ENCODE results near the gene FGF8.

DNA sequence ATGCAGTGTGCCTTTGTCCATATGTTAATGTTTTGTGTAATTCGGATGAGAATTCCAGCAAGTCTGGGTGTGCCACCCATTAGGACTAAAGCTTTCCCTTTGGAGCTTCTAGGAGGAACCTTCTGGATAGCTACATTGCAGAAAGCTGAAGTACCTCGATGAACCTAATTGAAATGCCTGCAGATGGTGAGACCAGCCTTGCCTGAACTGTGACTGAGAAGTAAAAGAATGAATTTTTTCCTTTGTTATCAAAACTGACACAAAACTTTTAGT is 49.9 kb downstream of the FGF8 start:
- no peak for TF ChIP-seq FOS (IDR thresholded peaks at IDR 0.05; ENCODE audit: extremely low read depth, insufficient read length)
- TF ChIP-seq, protein P1, sequence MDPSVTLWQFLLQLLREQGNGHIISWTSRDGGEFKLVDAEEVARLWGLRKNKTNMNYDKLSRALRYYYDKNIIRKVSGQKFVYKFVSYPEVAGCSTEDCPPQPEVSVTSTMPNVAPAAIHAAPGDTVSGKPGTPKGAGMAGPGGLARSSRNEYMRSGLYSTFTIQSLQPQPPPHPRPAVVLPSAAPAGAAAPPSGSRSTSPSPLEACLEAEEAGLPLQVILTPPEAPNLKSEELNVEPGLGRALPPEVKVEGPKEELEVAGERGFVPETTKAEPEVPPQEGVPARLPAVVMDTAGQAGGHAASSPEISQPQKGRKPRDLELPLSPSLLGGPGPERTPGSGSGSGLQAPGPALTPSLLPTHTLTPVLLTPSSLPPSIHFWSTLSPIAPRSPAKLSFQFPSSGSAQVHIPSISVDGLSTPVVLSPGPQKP (CRISPR knock-in tag; IDR thresholded peaks at IDR 0.05): no peak
- no peak for TF ChIP-seq MTA1 (IDR thresholded peaks at IDR 0.05; ENCODE audit: borderline replicate concordance)
- TF ChIP-seq RUNX1 (IDR thresholded peaks at IDR 0.05; ENCODE audit: low read depth): no peak
- no peak for TF ChIP-seq L3MBTL2 (IDR thresholded peaks at IDR 0.05)
- TF ChIP-seq, protein P2, sequence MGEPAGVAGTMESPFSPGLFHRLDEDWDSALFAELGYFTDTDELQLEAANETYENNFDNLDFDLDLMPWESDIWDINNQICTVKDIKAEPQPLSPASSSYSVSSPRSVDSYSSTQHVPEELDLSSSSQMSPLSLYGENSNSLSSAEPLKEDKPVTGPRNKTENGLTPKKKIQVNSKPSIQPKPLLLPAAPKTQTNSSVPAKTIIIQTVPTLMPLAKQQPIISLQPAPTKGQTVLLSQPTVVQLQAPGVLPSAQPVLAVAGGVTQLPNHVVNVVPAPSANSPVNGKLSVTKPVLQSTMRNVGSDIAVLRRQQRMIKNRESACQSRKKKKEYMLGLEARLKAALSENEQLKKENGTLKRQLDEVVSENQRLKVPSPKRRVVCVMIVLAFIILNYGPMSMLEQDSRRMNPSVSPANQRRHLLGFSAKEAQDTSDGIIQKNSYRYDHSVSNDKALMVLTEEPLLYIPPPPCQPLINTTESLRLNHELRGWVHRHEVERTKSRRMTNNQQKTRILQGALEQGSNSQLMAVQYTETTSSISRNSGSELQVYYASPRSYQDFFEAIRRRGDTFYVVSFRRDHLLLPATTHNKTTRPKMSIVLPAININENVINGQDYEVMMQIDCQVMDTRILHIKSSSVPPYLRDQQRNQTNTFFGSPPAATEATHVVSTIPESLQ (CRISPR knock-in tag; IDR thresholded peaks at IDR 0.05): no peak
- no peak for TF ChIP-seq SREBF2 (CRISPR knock-in tag; IDR thresholded peaks at IDR 0.05)
- TF ChIP-seq TCF3 (CRISPR knock-in tag; IDR thresholded peaks at IDR 0.05): no peak
- no peak for TF ChIP-seq SAFB (IDR thresholded peaks at IDR 0.05; ENCODE audit: borderline replicate concordance, low read depth, low read length)
- TF ChIP-seq USF1 (CRISPR knock-in tag; IDR thresholded peaks at IDR 0.05): no peak
- no peak for TF ChIP-seq SRSF7 (optimal IDR thresholded peaks at IDR 0.05; ENCODE audit: low read depth, low read length)
- TF ChIP-seq POLR2AphosphoS2 (IDR thresholded peaks at IDR 0.05; ENCODE audit: low read length): no peak
- TF ChIP-seq SMC3 (conservative IDR thresholded peaks at IDR 0.05; ENCODE audit: insufficient read depth, low read depth, low read length): no peak
- no peak for TF ChIP-seq ZNF780A (CRISPR knock-in tag; IDR thresholded peaks at IDR 0.05)

Measured in K562 (cell line).